HG03039 (cell line): ENCODE results near the gene GLUD1.
A peak's percentile ranks its signal among the peaks of the same experiment; 100 is the strongest.
"Not testable (repeated sequence)": the region's sequence is repeated elsewhere in the genome, so short reads cannot be mapped to it uniquely, and the experiment has no call there.

Source experiments
- ATAC-seq: cut with Tn5 transposase; IDR thresholded peaks from one replicate; pipeline ENCODE4 v1.9.1; 2021; ENCODE audit warnings: mild to moderate bottlenecking, moderate library complexity; ENCODE audit not compliant: unreplicated experiment

Gene GLUD1

DNA sequence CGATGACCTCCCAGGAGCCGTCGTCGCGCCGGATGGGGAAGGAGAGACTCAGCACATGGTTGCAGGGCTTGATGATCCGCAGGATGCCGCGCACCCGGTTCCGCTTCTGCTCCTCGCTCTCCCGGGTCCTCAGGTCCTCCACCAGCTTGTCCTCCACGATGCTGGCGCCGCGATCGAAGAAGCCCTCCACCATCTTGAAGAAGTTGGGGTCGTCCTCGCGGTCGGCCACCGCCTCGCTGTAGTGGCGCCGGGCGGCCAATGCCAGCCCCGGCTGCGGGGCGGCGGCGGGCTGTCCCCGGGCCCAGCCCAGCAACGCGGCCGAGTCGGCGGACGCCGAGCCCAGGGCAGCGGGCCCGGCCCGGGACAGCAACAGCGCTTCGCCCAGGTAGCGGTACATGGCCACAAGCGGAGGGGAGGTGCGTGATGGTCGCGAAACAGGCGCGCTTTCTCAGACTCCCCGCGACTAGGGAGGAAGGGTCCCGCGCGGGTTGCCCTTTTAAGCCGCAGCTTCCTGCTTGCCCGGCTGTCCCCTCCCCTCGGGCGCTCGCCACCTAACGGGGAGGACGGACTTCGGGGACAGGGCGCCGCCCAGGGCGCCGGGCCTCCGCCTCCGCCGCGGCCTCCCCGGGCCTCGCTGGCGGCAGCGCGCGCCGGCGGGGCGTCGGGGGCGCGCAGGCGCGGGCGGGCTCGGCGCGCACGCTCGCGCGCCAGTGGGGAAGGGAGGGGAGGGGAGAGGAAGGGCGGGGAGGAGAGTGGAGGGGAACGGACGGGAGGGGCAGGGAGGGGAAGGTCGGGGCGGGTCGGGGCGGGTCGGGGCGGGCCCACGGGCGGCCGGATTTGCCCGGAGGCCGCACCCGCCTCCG, at the start of gene GLUD1, which contains the start of gene SHLD2:
GLUD1 (minus strand) TSS at position 471 of the 863 bp plus-strand sequence; CDS start at position 397, 74 bp downstream.
SHLD2 (plus strand) TSS at position 834 of the 863 bp plus-strand sequence. CDS start 56,149 bp downstream, outside the sequence.
- ATAC-seq, result peak; percentile 60

DNA sequence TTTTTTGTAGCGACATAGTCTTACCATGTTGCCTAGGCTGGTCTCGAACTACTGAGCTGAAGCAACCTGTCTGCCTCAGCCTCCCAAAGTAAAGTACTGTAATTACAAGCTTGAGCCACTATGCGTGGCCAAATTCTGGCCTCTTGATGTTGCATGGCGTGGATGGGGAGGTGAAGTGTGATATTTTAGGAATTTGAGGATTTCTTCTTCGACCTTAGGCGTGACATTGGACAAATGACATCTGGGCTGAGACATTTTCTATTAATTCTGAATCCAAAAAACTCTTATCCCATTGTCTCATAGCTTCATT, 48.4 kb upstream of the GLUD1 start:
- not testable (repeated sequence) for ATAC-seq

DNA sequence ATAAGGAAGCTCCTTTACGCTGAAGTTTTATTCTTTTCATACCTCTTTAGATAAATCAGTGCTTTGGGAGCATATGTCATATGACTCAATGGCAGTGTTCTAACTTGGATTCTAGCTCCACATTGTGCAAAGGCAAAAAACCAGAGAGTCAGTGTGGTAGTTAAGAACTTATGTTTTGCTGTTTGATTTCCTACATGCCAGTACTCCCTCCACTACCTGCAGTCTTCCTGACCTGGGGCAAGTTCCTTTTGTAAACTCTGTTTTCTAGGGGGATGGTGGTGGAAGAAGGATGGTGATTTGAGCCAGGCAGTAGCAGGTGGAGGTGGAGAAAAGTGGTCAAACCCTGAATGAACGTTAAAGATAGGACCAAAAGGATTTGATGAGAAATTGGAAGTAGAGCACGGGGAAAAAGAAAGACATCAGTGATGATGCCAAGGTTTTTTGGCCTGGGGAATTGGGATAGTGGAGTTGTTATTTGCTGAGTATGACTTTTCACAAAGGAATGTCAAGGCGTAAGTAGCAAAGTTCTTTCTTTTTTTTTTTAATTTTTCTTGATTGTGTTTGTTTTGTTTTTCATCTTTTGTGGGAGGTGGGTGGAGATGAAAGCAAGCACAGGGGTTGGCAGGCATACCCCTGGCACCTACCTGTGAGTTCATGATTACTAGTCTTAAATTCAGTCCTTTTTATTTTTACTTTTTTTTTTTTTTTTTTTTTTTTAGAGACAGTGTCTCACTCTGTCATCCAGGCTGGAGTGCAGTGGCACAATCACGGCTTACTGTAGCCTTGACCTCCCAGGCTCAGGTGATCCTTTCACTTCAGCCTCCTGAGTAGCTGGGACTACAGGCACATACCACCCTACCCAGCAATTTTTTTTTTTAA, 47.8 kb upstream of the GLUD1 start:
- ATAC-seq, result not testable (repeated sequence)

- ATAC-seq, result not testable (repeated sequence)
Measured at GRCh38 chr10:87137478-87137877, 42.8 kb upstream of the GLUD1 start.

- not testable (repeated sequence) for ATAC-seq
Measured at GRCh38 chr10:87134440-87134839, 39.8 kb upstream of the GLUD1 start.

DNA sequence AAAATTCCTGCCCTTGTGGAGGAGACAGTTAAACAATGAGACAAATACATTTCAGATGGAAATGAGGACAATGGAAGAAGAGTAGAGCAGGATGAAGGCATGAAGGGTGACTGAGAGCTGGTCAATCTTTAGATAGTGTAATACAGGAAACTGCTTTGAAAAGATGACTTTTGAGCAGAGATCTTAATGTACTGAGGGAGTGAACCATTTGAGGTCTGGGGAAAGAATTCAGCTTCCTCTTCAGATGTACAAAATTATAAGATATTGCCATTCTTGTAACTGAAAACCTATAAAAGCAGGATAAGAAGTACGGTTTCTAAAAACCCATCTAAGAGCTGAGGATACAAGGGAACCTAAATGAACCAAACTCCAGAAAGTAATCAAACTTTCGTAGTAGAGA, 39.3 kb upstream of the GLUD1 start:
- ATAC-seq, result not testable (repeated sequence)

GRCh38 chr10:87132176-87132575, 37.5 kb upstream of the GLUD1 start:
- ATAC-seq, result not testable (repeated sequence)

- ATAC-seq, result not testable (repeated sequence)
Measured at GRCh38 chr10:87127607-87128156, 33.0 kb upstream of the GLUD1 start.

- ATAC-seq, result not testable (repeated sequence)
Measured at GRCh38 chr10:87127048-87127447, 32.4 kb upstream of the GLUD1 start.

DNA sequence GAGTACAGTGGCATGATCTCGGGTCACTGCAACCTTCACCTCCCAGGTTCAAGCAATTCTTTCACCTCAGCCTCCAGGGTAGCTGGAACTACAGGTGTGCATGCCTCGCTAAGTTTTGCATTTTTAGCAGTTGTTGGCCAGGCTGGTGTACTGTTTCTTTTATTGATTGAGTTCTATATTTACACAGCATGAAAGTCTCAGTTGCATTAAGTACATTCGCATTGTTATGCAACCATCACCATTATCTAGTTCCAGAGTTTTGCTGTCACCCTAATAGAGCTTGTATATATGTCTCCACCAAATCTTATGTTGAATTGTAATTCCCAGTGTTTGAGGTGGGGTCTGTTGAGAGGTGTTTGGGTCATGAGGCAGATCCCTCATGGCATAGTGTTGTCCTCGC, 28.7 kb upstream of the GLUD1 start:
- not testable (repeated sequence) for ATAC-seq

DNA sequence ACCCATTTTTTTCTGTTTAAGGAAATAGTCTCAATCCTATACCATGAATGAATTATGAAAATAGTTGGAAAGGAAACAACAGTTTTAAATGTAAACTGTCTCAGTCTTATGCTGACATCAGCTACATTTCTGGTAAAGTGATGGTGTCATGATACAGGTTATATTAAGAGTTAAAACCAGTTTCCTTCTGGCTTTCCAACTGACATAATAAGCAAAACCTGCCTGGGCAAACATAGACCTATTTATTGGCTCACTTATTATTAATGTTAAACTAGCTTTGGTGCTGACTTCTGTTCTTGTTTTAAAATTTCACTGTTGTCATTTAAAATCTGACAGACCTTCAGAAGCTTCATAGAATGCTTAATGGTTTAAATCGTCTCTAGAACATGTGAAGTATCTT, 24.4 kb upstream of the GLUD1 start:
- ATAC-seq, result not testable (repeated sequence)

- not testable (repeated sequence) for ATAC-seq
Measured at GRCh38 chr10:87118122-87118521, 23.5 kb upstream of the GLUD1 start.

GRCh38 chr10:87105446-87106124, 10.9 kb upstream of the GLUD1 start:
- no peak for ATAC-seq

DNA sequence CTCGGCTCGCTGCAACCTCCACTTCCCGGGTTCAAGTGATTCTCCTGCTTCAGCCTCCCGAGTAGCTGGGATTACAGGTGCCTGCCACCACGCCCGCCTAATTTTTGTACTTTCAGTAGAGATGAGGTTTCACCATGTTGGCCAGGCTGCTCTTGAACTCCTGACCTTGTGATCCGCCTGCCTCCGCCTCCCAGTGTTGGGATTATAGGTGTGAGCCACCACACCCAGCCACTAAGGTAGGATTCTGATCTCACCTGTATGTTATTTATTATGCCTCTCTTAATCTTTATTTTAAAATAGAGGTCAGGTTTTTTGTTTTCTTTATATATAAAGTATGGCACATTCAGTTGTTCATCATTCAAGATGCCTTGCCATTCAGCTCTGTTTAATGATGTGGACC, 10.1 kb upstream of the GLUD1 start:
- not testable (repeated sequence) for ATAC-seq

DNA sequence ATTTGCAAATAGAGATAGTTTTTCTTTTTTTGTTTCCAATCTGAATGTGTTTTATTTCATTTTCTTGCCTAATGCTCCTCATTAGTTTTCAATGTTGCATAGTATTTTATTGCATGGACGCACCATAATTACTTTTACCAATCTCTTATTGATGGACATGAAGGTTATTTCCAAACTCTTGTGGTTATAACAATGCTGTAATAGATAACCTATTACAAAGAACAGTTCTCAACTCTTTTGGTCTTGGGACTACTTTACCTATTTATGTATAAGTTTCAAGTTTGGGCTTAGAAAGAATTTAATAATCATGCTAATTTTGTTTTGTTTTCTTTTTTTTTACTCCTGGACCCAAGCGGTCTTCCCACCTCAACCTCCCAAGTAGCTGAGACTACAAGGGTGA, 7.4 kb upstream of the GLUD1 start:
- no peak for ATAC-seq

GRCh38 chr10:87095236-87095945, 748 bp upstream of the GLUD1 start:
- peak; percentile 48 for ATAC-seq

DNA sequence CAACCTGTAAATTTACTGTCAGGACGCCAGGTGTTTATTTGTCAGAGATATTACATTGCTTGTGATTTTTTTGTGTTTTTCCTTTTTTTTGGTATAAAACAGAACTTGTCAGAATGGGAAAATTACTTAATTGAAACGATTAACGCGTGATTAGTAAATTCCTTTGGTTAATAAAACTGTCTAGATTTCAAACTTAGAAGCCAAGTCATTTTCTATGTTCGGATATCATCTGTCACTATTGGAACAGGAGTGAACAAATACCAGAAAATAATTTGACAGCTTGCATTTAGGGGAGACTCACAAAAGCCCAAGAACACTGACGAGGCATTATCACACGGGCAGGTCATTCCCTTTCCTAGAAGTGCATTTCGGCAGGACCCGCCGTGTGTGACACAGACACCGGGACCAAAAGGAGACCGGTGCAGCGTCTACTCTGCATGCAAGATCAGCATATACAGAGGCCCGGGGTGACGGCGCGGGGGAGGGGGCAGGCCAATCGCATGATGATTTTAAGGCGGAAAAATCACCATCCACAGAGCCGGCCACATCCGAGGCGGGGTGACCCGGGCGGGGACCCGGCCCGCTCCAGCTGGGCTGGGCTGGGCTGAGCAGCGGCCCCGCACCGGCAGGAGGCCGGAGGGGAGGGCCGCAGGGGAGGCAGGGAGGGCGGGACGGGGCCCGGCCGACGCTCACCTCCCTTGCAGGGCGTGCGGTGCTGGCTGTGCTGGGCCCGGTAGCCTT, 841 bp downstream of the GLUD1 start:
- peak; percentile 25 for ATAC-seq

- ATAC-seq, result no peak
Measured at GRCh38 chr10:87092861-87093631, 1.6 kb downstream of the GLUD1 start.
